Heart left ventricle (tissue), 13 donors: ENCODE data around the gene C19orf44.

Experiments used
- CTCF ChIP-seq, 12 donors: fragments of 200-600 bp; sonication (generic) in 4 of 12; IDR thresholded peaks; one replicate each; pipeline versions ENCODE4 v1.5.0 to v1.8.0; 2018 to 2022; ENCODE audit warnings: antibody characterized with exemption in 12 of 12, mild to moderate bottlenecking in 5 of 12
- POLR2A ChIP-seq, 2 donors: fragments of 450-650 bp; IDR thresholded peaks; one replicate each; pipeline ENCODE4 v1.6.1; 2017; ENCODE audit warnings: antibody characterized with exemption in 2 of 2, mild to moderate bottlenecking in 2 of 2, moderate library complexity in 2 of 2
- donor health status: ischemic (EF 13 %, LVEDD 7.1; RV severe dilation, severe dysfunction).
- donor health status: DM: no; HTN: yes; CAD: no.
- donor health status: DM: no; HTN: no; CAD: no.
- donor health status: ischemic (EF 25% LVEDD 6.9; RV normal size, moderate dysfunction).
- donor health status: ischemic (EF 25% LVEDD 5.7; RV mildly dilated, moderate dysfunction).
- donor health status: ischemic (EF 35%, LVEDD 5.7; RV mildly dilated, moderate dysfunction).
- donor health status: nonischemic (EF 11% LVEDD 7.7; RV severe dilation, severe dysfunction).
- donor health status: DM: yes; HTN: yes; CAD: no.
- donor health status: PGD.
- donor health status: ischemic (EF 29% LVEDD 5.4; RV normal size, mild dysfunction).
- donor health status: nonischemic (EF 23%, LVEDD 6.1; RV moderate dilation, normal function).

GRCh38 chr19:16561382-16561781 is 65.2 kb downstream of the C19orf44 start:
- TF ChIP-seq CTCF (IDR thresholded peaks at IDR 0.05): no peak
- no peak for TF ChIP-seq POLR2A (IDR thresholded peaks at IDR 0.05)
